Spleen (tissue), 11 donors: Measurements from ENCODE around the gene PCNX3. TPM values are rescaled to one million over a fixed set of nuclear protein-coding genes. Genes with fewer than 3 reads are reported as not detected.

ENCODE experiments used
- DNase-seq: peaks from one replicate; pipeline ENCODE4 v3.0.0-alpha.2; 2020
- H3K27ac ChIP-seq, 8 donors: fragments of 200-600 bp; sonication (generic) in 7 of 8; 1 replicate in 4 of 8; 2 replicates in 4 of 8; pipeline versions ENCODE4 v1.5.0 to v1.8.0; 2016 to 2021; ENCODE audit warnings: inconsistent platforms in 4 of 8, mild to moderate bottlenecking in 4 of 8, moderate library complexity in 1 of 8
- H3K27me3 ChIP-seq, 7 donors: fragments of 200-600 bp; sonication (generic) in 6 of 7; replicated peaks in 1 of 7; 1 replicate in 4 of 7; 2 replicates in 3 of 7; pipeline versions ENCODE4 v1.5.0 to v1.8.0; 2016 to 2021; ENCODE audit warnings: inconsistent platforms in 3 of 7, mild to moderate bottlenecking in 1 of 7
- H3K36me3 ChIP-seq, 6 donors: fragments of 200-600 bp; sonication (generic) in 5 of 6; 1 replicate in 4 of 6; 2 replicates in 2 of 6; pipeline versions ENCODE4 v1.5.0 to v1.8.0; 2016 to 2021; ENCODE audit warnings: inconsistent platforms in 2 of 6
- H3K4me1 ChIP-seq, 6 donors: fragments of 200-600 bp; sonication (generic) in 5 of 6; 1 replicate in 3 of 6; 2 replicates in 3 of 6; pipeline versions ENCODE4 v1.5.0 to v1.8.0; 2016 to 2021; ENCODE audit warnings: inconsistent platforms in 3 of 6
- H3K4me3 ChIP-seq, 8 donors: fragments of 200-600 bp; sonication (generic) in 7 of 8; 1 replicate in 4 of 8; 2 replicates in 4 of 8; pipeline versions ENCODE4 v1.5.0 to v1.8.0; 2016 to 2021; ENCODE audit warnings: inconsistent platforms in 4 of 8, mild to moderate bottlenecking in 4 of 8, moderate library complexity in 2 of 8
- H3K9me3 ChIP-seq, 8 donors: fragments of 200-600 bp; sonication (generic) in 7 of 8; 1 replicate in 4 of 8; 2 replicates in 4 of 8; pipeline versions ENCODE4 v1.5.0 to v1.8.0; 2016 to 2021; ENCODE audit warnings: inconsistent platforms in 4 of 8
- CTCF ChIP-seq, 11 experiments: fragments of 200-600 bp in 7 of 11; fragments of 450-650 bp in 4 of 11; sonication (generic) in 4 of 11; IDR thresholded peaks in 8 of 11; conservative IDR thresholded peaks in 3 of 11; 1 replicate in 7 of 11; 2 replicates in 4 of 11; pipeline versions ENCODE4 v1.4.0 to v1.8.0; 2016 to 2021; ENCODE audit warnings: antibody characterized with exemption in 11 of 11, inconsistent platforms in 4 of 11, mild to moderate bottlenecking in 1 of 11
- POLR2A ChIP-seq, 3 donors: fragments of 450-650 bp; IDR thresholded peaks; one replicate each; pipeline ENCODE4 v1.5.1; 2017; ENCODE audit warnings: antibody characterized with exemption in 3 of 3, mild to moderate bottlenecking in 1 of 3
- POLR2AphosphoS5 ChIP-seq, 3 donors: sonication (generic); formaldehyde crosslinking; IDR thresholded peaks; one replicate each; pipeline ENCODE4 v1.5.1; 2017; ENCODE audit warnings: antibody characterized with exemption in 3 of 3
- WGBS, 5 donors: extraction: QIAGEN DNeasy Blood & Tissue Kit in 3 of 5; methylation state at CpG; one replicate each; pipeline versions ENCODE4 v1.1.5 to v1.1.7; 2013 to 2018; 5-methylcytosine and 5-hydroxymethylcytosine counted together
- intact Hi-C: fragments of 100-400 bp; cut with DNase I; formaldehyde crosslinking; loops from one replicate; pipeline ENCODE4 v1.15.0; 2023; ENCODE audit warnings: low total_unique reads
- polyA plus RNA-seq, 3 donors: library from polyadenylated mRNA; stranded (reverse); fragments of 200-250 nt; gene quantifications; one replicate each; pipeline ENCODE4 v1.2.1, GENCODE V29; 2013
- total RNA-seq, 7 donors: library from RNA; depleted of rRNA in 3 of 7; stranded (reverse); fragments of >200 nt in 3 of 7; fragmentation: NEBNext Ultra II Directional in 4 of 7; extraction: Animal tissue kit (Norgen Biotek cat#: 25700) in 4 of 7; gene quantifications; one replicate each; pipeline versions ENCODE4 v1.1.0 to v1.2.1, GENCODE V29; 2016 to 2021
- donor health status: healthy with polysubstance abuse.
- donor health status: DM: no; HTN: no; CAD: no; lungs with moderate emphysema.
- donor health status: DM: no; HTN: no; CAD: no.
- donor health status: Bipolar disorder and iron deficiency.
- donor health status: healthy.
- donor health status: DM: no; HTN: no; CAD: no.
- donor health status: DM: yes; HTN: yes; CAD: no.

The PCNX3 gene
- total and polyA plus RNA-seq, 10 donors: 9.2 to 51.3 (median 46.9) TPM

GRCh38 chr11:65592858-65593517, 22.6 kb upstream of the PCNX3 start:
- peak overlapping the region in 6 of 8 donors; percentile 51 to 86 (median 74) for H3K27ac ChIP-seq
- H3K27me3 ChIP-seq: no peaks in the 10 kb centered on the region
- H3K4me3 ChIP-seq: no peak overlapping the region
- H3K36me3 ChIP-seq: peaks cover 3 to 77% (median 48%) of the 10 kb centered on the region in 6 donors
- no peak for DNase-seq
- intact Hi-C loops: no loop called here
- H3K9me3 ChIP-seq: no peaks in the 10 kb centered on the region
- WGBS, 5 donors: 82 to 89% (median 86%) methylated on average over 18 to 22 of the region's 22 CpGs
- peak in 1 of 3 donors; percentile 4 for TF ChIP-seq POLR2AphosphoS5 (IDR thresholded peaks at IDR 0.05)
- TF ChIP-seq POLR2A (IDR thresholded peaks at IDR 0.05): no peak
- TF ChIP-seq CTCF (IDR thresholded peaks at IDR 0.05 in 8 of 11, conservative IDR thresholded peaks at IDR 0.05 in 3 of 11): no peak
- H3K4me1 ChIP-seq: peaks cover 32 to 81% (median 65%) of the 10 kb centered on the region in 6 donors

DNA sequence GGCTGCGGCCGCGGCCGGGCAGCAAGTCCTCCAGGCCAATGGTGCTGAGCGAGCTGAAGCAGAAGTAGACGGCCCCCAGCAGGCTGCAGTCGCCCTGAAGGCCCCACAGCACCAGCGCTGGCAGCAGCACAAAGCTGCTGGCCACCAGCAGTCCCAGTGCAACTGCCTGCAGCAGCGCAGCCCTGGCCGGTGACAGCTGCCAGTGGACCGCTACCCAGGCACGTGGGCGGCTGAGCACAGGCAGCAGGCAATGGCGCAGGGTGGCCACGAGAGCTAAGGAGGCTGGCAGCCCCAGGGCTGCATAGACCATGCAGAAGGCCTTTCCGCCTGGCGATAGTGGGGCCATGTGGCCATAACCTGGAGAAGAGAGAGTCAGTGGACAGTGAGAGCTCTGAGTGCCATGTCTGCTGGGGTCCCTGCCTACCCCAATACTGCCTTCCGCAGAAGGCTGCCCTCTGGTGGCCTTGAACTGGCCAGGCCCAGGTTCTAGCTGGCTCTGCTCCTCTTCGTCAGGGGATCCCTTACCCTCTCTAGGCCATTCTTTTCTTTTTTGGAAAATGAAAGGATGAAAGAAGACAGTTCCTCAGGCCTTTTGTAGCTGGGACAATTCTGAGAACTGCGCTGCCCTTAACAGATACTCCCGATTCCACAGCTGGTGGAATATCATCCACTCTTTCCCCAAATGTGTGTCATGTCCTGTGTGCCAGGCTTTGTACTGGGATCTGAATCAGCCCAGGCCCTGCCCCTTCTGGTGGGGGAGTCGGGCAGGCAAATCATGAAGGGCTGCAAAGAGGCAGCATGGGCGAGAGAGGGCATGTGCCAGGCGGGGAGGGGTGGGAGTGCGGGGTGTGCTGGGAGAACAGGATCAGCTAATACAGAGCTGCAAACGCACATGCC, 21.8 kb upstream of the PCNX3 start:
- intact Hi-C loops: no loop called here
- Histone ChIP-seq H3K4me1 (peaks cover 24 to 76% (median 57%) of the 10 kb centered on the region in 6 donors), H3K36me3 (peaks cover 3 to 82% (median 56%) of the 10 kb centered on the region in 6 donors), H3K27me3 (no peaks in the 10 kb centered on the region), H3K27ac (peak overlapping the region in 4 of 8 donors; percentile 9 to 86 (median 78)), H3K9me3 (no peaks in the 10 kb centered on the region), H3K4me3 (no peak overlapping the region)
- TF ChIP-seq CTCF (IDR thresholded peaks at IDR 0.05 in 8 of 11, conservative IDR thresholded peaks at IDR 0.05 in 3 of 11) (peak; percentile 35 to 78 (median 60)), POLR2AphosphoS5 (IDR thresholded peaks at IDR 0.05) (peak; percentile 55 to 85 (median 63)), POLR2A (IDR thresholded peaks at IDR 0.05) (no peak)
- DNase-seq: no peak
- WGBS, 5 donors: 77 to 89% (median 85%) methylated on average over 19 to 26 of the region's 26 CpGs

DNA sequence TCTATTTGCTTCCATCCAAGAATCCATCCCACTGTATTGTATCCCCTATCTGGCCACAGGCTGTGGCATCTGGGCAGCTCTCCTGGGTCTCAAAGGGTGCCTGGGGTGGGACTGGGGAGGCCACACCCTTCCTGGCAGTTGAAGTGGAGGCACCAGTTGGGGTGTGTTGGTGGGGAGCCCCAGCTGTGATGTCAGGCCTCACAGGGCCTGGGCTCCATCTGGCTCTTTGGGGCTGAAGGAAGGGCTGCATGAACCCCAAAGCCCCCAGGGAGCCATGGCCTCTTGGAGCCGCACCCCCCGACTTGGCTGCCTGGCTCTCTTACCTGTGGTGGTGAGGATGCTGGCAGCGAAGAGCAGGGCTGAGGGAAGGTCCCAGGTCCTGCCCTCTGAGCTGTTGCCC, 20.4 kb upstream of the PCNX3 start:
- WGBS, 5 donors: 71 to 86% (median 76%) methylated on average over 3 of the region's 3 CpGs

More for the DNA sequence above, 20.4 kb upstream of the PCNX3 start:
- Histone ChIP-seq H3K9me3 (no peaks in the 10 kb centered on the region), H3K27me3 (no peaks in the 10 kb centered on the region), H3K36me3 (peaks cover 3 to 82% (median 64%) of the 10 kb centered on the region in 6 donors), H3K27ac (peak overlapping the region in 3 of 8 donors; percentile 10 to 45 (median 40)), H3K4me3 (no peak overlapping the region), H3K4me1 (peaks cover 11 to 62% (median 43%) of the 10 kb centered on the region in 6 donors)
- intact Hi-C loops: no loop called here
- no peak for DNase-seq
- no peak for TF ChIP-seq POLR2A (IDR thresholded peaks at IDR 0.05)
- peak in 1 of 3 donors; percentile 24 for TF ChIP-seq POLR2AphosphoS5 (IDR thresholded peaks at IDR 0.05)
- TF ChIP-seq CTCF (IDR thresholded peaks at IDR 0.05 in 8 of 11, conservative IDR thresholded peaks at IDR 0.05 in 3 of 11): no peak
